Measurements from ENCODE around the gene RXYLT1. TPM values are rescaled to one million over a fixed set of nuclear protein-coding genes. Genes with fewer than 3 reads are reported as not detected.

The RXYLT1 gene
- total RNA-seq, 1 donor from 2014 or later, result 22.7 TPM

DNA sequence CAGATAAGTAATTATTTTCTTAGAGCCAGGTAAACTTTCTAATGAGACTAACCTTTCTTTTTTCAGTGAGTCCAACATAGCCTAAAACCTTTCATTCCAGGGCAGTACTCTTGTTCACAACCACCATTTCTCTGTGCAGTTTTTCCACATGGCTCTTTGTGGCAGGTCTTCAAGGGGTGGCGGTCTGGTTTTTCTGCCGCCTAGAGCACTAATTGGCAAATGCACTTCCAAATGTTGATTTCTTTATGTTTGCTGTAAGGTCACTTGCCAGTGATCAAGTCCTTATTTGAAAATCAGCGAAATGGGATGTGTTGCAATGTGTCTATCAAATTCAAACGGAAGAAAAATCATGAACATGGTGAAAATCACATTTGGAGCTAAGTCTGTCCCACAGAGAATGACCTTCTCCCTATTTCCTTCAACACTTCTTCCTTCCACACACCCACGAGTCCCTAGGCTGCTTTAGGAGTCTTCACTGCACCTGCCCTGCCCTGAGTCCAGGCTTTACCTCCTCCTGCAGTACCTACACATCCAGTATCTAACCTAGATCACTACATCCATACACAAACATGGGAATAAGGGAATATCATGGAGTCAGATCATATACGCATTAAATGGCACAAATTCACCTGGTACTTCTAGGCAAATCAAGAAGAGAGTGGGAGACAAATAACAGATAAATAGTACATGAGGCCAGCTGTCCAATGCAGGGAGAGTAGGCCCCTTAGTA, 66.7 kb downstream of the RXYLT1 start:
- POLR2A ChIA-PET, result no interaction called here
- Mint-ChIP-seq H3K4me1 (peaks cover 9% of the 10 kb centered on the region), H3K27ac (no peak overlapping the region), H3K9me3 (no peaks in the 10 kb centered on the region), H3K27me3 (peaks cover 23% of the 10 kb centered on the region), H3K4me3 (no peak overlapping the region), H3K36me3 (ENCODE audit: low read depth) (peaks cover 2% of the 10 kb centered on the region)
- CTCF ChIA-PET, result no interaction called here
- intact Hi-C loops (cut with micrococcal nuclease), result no loop called here
- ATAC-seq (ENCODE audit: low read depth) (no peak), DNase-seq (no peak)
- TF ChIP-seq, protein P1, sequence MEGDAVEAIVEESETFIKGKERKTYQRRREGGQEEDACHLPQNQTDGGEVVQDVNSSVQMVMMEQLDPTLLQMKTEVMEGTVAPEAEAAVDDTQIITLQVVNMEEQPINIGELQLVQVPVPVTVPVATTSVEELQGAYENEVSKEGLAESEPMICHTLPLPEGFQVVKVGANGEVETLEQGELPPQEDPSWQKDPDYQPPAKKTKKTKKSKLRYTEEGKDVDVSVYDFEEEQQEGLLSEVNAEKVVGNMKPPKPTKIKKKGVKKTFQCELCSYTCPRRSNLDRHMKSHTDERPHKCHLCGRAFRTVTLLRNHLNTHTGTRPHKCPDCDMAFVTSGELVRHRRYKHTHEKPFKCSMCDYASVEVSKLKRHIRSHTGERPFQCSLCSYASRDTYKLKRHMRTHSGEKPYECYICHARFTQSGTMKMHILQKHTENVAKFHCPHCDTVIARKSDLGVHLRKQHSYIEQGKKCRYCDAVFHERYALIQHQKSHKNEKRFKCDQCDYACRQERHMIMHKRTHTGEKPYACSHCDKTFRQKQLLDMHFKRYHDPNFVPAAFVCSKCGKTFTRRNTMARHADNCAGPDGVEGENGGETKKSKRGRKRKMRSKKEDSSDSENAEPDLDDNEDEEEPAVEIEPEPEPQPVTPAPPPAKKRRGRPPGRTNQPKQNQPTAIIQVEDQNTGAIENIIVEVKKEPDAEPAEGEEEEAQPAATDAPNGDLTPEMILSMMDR (IDR thresholded peaks at IDR 0.05), result no peak

DNA sequence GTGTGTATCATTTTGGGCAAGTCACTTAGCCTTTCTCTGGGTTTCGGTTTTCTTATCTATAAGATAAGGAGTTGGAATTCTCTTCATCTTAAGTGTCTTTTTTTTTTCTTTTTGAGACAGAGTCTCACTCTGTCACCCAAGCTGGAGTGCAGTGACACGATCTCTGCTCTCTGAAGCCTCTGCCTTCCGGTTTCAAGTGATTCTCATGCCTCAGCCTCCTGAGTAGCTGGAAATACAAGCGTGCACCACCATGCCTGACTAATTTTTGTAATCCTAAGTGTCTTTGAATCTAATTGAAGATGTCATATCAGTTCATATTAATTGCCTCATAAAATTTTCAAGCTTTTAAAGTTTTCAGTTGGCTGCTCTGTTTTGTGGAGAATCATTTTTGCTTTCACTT, 68.7 kb downstream of the RXYLT1 start:
- H3K36me3 Mint-ChIP-seq (ENCODE audit: low read depth), result peaks cover 2% of the 10 kb centered on the region
- H3K4me3 Mint-ChIP-seq, result no peak overlapping the region
- no peaks in the 10 kb centered on the region for H3K9me3 Mint-ChIP-seq
- peaks cover 6% of the 10 kb centered on the region for H3K4me1 Mint-ChIP-seq
- TF ChIP-seq, protein P1 (IDR thresholded peaks at IDR 0.05), result no peak
- POLR2A ChIA-PET, result no interaction called here
- no peak overlapping the region for H3K27ac Mint-ChIP-seq
- CTCF ChIA-PET, result no interaction called here
- DNase-seq (no peak), ATAC-seq (ENCODE audit: low read depth) (no peak)
- peaks cover 19% of the 10 kb centered on the region for H3K27me3 Mint-ChIP-seq
- intact Hi-C loops (cut with micrococcal nuclease), result no loop called here

DNA sequence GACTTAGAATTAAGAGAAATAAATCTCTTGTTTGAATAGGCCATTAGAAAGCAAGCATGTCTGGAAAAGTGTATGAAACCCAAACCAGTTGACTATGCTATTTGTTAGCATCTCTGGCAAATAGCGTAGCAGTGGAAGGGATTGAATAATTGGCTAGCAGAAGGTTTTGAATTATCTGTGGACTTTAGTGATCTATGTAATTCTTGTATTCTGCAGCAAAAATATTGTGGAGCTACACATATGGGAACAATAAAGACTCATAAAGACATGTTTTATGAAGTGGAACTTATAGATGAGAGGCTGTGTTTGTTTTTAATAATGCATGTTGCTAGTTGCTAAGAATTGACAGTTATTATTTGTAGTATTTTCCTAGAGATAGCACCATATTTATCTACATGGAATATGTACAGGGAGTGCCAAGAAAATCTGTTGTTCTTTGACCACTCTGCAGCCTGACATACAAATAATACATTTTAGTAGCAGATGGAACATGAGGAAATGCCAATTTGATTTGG, 69.5 kb downstream of the RXYLT1 start:
- ATAC-seq (ENCODE audit: low read depth), result no peak
- Mint-ChIP-seq H3K9me3 (no peaks in the 10 kb centered on the region), H3K4me3 (no peak overlapping the region), H3K36me3 (ENCODE audit: low read depth) (peaks cover 2% of the 10 kb centered on the region), H3K27ac (no peak overlapping the region), H3K27me3 (peaks cover 19% of the 10 kb centered on the region), H3K4me1 (peaks cover 6% of the 10 kb centered on the region)
- no peak for DNase-seq
- intact Hi-C loops (cut with micrococcal nuclease), result no loop called here
- TF ChIP-seq, protein P1 (IDR thresholded peaks at IDR 0.05), result no peak
- POLR2A ChIA-PET, result no interaction called here
- CTCF ChIA-PET, result no interaction called here

DNA sequence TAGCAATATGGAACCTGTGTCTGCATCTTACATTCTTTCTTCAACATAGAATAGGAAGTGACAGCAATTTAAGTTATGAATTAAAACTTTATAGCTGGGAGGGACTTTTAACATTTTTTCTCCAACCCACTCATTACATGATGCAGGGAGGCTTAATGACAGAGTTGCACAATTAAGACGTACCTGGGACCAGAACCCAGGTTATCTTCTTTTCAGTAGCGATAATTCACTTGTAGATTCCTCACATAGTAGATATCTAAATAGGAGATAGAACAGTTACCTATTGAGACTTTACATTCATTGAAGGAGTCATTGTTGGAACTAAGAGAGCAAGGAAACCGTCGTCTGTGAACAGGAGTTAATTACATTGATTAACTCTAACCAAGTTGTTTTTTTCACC, 69.9 kb downstream of the RXYLT1 start:
- H3K36me3 Mint-ChIP-seq (ENCODE audit: low read depth), result no peaks in the 10 kb centered on the region
- H3K27me3 Mint-ChIP-seq, result peaks cover 17% of the 10 kb centered on the region
- peaks cover 4% of the 10 kb centered on the region for H3K4me1 Mint-ChIP-seq
- ChIA-PET CTCF (no interaction called here), POLR2A (no interaction called here)
- H3K27ac Mint-ChIP-seq, result no peak overlapping the region
- ATAC-seq (ENCODE audit: low read depth) (no peak), DNase-seq (no peak)
- intact Hi-C loops (cut with micrococcal nuclease), result no loop called here
- no peaks in the 10 kb centered on the region for H3K9me3 Mint-ChIP-seq
- no peak overlapping the region for H3K4me3 Mint-ChIP-seq
- TF ChIP-seq, protein P1 (IDR thresholded peaks at IDR 0.05), result no peak

DNA sequence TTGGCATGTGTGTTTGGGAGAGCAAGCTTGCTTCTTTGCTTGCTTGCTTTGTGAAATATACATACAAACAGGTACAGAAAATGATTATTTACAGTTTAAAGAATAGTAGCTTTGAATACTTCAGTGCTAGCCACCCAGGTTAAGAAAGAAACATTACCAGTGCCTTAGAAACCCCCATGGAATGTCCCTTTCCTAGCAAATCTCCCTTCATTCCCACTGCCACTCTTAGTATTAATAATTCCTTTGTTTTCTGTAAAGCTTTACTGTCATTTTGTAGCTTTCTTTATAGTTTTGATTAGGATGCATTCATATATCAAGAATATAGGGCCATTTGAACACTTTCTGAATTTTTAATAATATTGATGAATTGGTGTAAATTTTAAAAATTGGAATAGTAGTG, 74.3 kb downstream of the RXYLT1 start:
- DNase-seq, result no peak
- intact Hi-C loops (cut with micrococcal nuclease), result no loop called here
- ChIA-PET CTCF (no interaction called here), POLR2A (no interaction called here)
- Mint-ChIP-seq H3K27ac (no peak overlapping the region), H3K4me3 (no peak overlapping the region), H3K36me3 (ENCODE audit: low read depth) (no peaks in the 10 kb centered on the region), H3K4me1 (no peaks in the 10 kb centered on the region), H3K9me3 (no peaks in the 10 kb centered on the region), H3K27me3 (no peaks in the 10 kb centered on the region)
- TF ChIP-seq, protein P1 (IDR thresholded peaks at IDR 0.05), result no peak
- ATAC-seq (ENCODE audit: low read depth), result no peak
